ENCODE results near the gene NAV2.

NAV2 gene

GRCh38 chr11:19746086-19746485 is 33.4 kb downstream of the NAV2 start:
- no peak for DNase-seq

GRCh38 chr11:19747634-19748033 is 35.0 kb downstream of the NAV2 start:
- DNase-seq: no peak

GRCh38 chr11:19751055-19751454 is 38.4 kb downstream of the NAV2 start:
- no peak for DNase-seq

GRCh38 chr11:19753451-19754106 is 40.9 kb downstream of the NAV2 start:
- no peak for DNase-seq

- no peak for DNase-seq
Observed at GRCh38 chr11:19756675-19757475, 44.2 kb downstream of the NAV2 start.

- DNase-seq: no peak
Observed at GRCh38 chr11:19759389-19759788, 46.8 kb downstream of the NAV2 start.

GRCh38 chr11:19762266-19762665 is 49.6 kb downstream of the NAV2 start:
- no peak for DNase-seq

GRCh38 chr11:19763330-19763729 is 50.7 kb downstream of the NAV2 start:
- DNase-seq: no peak

GRCh38 chr11:19766206-19766605 is 53.6 kb downstream of the NAV2 start:
- no peak for DNase-seq

GRCh38 chr11:19766810-19767209 is 54.2 kb downstream of the NAV2 start:
- DNase-seq: no peak

- DNase-seq: no peak
Observed at GRCh38 chr11:19767627-19768151, 55.1 kb downstream of the NAV2 start.

- no peak for DNase-seq
Observed at GRCh38 chr11:19768197-19768596, 55.6 kb downstream of the NAV2 start.

- DNase-seq: no peak
Observed at GRCh38 chr11:19768815-19769214, 56.2 kb downstream of the NAV2 start.

- no peak for DNase-seq
Observed at GRCh38 chr11:19769820-19770219, 57.2 kb downstream of the NAV2 start.

GRCh38 chr11:19770277-19770676 is 57.6 kb downstream of the NAV2 start:
- DNase-seq: no peak

- no peak for DNase-seq
Observed at GRCh38 chr11:19771463-19771862, 58.8 kb downstream of the NAV2 start.

- no peak for DNase-seq
Observed at GRCh38 chr11:19772480-19772879, 59.8 kb downstream of the NAV2 start.

GRCh38 chr11:19774329-19774728 is 61.7 kb downstream of the NAV2 start:
- DNase-seq: no peak

- DNase-seq: no peak
Observed at GRCh38 chr11:19774817-19775580, 62.4 kb downstream of the NAV2 start.

GRCh38 chr11:19775622-19776021 is 63.0 kb downstream of the NAV2 start:
- no peak for DNase-seq

- DNase-seq: no peak
Observed at GRCh38 chr11:19777039-19777376, 64.4 kb downstream of the NAV2 start.

GRCh38 chr11:19777377-19778102 is 64.9 kb downstream of the NAV2 start:
- DNase-seq: no peak

- no peak for DNase-seq
Observed at GRCh38 chr11:19779740-19780139, 67.1 kb downstream of the NAV2 start.

All from activated naive CD4-positive, alpha-beta T cell (primary cell).